Esophagus mucosa (tissue), 1 donor: ENCODE results near the gene APOBEC3G. TPM values are rescaled to one million over a fixed set of nuclear protein-coding genes. Genes with fewer than 3 reads are reported as not detected.

ENCODE experiments used
- ATAC-seq: fragments of 200-7000 bp; cut with Tn5 transposase; one replicate; pipeline ENCODE4 v1.9.1; 2020
- total RNA-seq: library from RNA; stranded (reverse); gene quantifications from one replicate; pipeline ENCODE4 v1.2.4, GENCODE V29; 2023
- donor health status: DM: yes; HTN: yes; CAD: no.

The APOBEC3G gene
- total RNA-seq, 1 donor from 2014 or later, result 3.9 TPM

- no peak for ATAC-seq
Observed at GRCh38 chr22:39092111-39092862, 15.2 kb downstream of the APOBEC3G start.

- no peak for ATAC-seq
Observed at GRCh38 chr22:39094717-39095389, 17.8 kb downstream of the APOBEC3G start.

- no peak for ATAC-seq
Observed at GRCh38 chr22:39095971-39096370, 18.9 kb downstream of the APOBEC3G start.

GRCh38 chr22:39097098-39098020 is 20.3 kb downstream of the APOBEC3G start, which contains the start of gene APOBEC3H:
Gene APOBEC3H (plus strand): TSS chr22:39097244. CDS start chr22:39100279, 3,035 bp downstream.
- peak; percentile 64 for ATAC-seq

GRCh38 chr22:39098026-39098425 is 21.0 kb downstream of the APOBEC3G start:
- ATAC-seq, result no peak

- no peak for ATAC-seq
Observed at GRCh38 chr22:39098576-39098975, 21.5 kb downstream of the APOBEC3G start.

GRCh38 chr22:39101226-39101625 is 24.2 kb downstream of the APOBEC3G start:
- ATAC-seq, result no peak

GRCh38 chr22:39103431-39103830 is 26.4 kb downstream of the APOBEC3G start:
- ATAC-seq, result no peak

- ATAC-seq, result no peak
Observed at GRCh38 chr22:39106326-39106725, 29.3 kb downstream of the APOBEC3G start.

- no peak for ATAC-seq
Observed at GRCh38 chr22:39108487-39108886, 31.4 kb downstream of the APOBEC3G start.

GRCh38 chr22:39109361-39109760 is 32.3 kb downstream of the APOBEC3G start:
- ATAC-seq, result no peak

GRCh38 chr22:39110631-39111561 is 33.8 kb downstream of the APOBEC3G start:
- peak; percentile 76 for ATAC-seq

- no peak for ATAC-seq
Observed at GRCh38 chr22:39114112-39114511, 37.0 kb downstream of the APOBEC3G start.

GRCh38 chr22:39115570-39115969 is 38.5 kb downstream of the APOBEC3G start:
- ATAC-seq, result no peak

- ATAC-seq, result no peak
Observed at GRCh38 chr22:39115977-39116621, 39.0 kb downstream of the APOBEC3G start.

- peak; percentile 23 for ATAC-seq
Observed at GRCh38 chr22:39117585-39118191, 40.6 kb downstream of the APOBEC3G start.

- no peak for ATAC-seq
Observed at GRCh38 chr22:39120983-39121382, 43.9 kb downstream of the APOBEC3G start.

- no peak for ATAC-seq
Observed at GRCh38 chr22:39122772-39123470, 45.8 kb downstream of the APOBEC3G start.

GRCh38 chr22:39123751-39124581 is 46.9 kb downstream of the APOBEC3G start:
- ATAC-seq, result no peak
